ENCODE data around the gene RIMS3.
A peak's percentile ranks its signal among the peaks of the same experiment; 100 is the strongest.
"Not testable (repeated sequence)": the region's sequence is repeated elsewhere in the genome, so short reads cannot be mapped to it uniquely, and the experiment has no call there.

RIMS3 gene

GRCh38 chr1:40665335-40666171, at the start of gene RIMS3:
RIMS3 (minus strand) TSS chr1:40665682; CDS start chr1:40641925, 23,757 bp downstream.
- peak; percentile 74 to 87 for DNase-seq (ENCODE audit: low read depth in 2 of 2)

GRCh38 chr1:40712997-40713396, 47.5 kb upstream of the RIMS3 start:
- DNase-seq (ENCODE audit: low read depth in 2 of 2), result no peak

GRCh38 chr1:40712405-40712944, 47.0 kb upstream of the RIMS3 start:
- DNase-seq (ENCODE audit: low read depth in 2 of 2), result no peak

- DNase-seq (ENCODE audit: low read depth in 2 of 2), result no peak
Measured at GRCh38 chr1:40711465-40712404, 46.3 kb upstream of the RIMS3 start.

GRCh38 chr1:40710581-40711315, 45.3 kb upstream of the RIMS3 start:
- DNase-seq (ENCODE audit: low read depth in 2 of 2), result no peak

GRCh38 chr1:40709802-40710278, 44.4 kb upstream of the RIMS3 start:
- DNase-seq (ENCODE audit: low read depth in 2 of 2), result no peak

GRCh38 chr1:40709100-40709801, 43.8 kb upstream of the RIMS3 start:
- peak; percentile 42 to 53 for DNase-seq (ENCODE audit: low read depth in 2 of 2)

GRCh38 chr1:40708750-40709099, 43.2 kb upstream of the RIMS3 start:
- no peak for DNase-seq (ENCODE audit: low read depth in 2 of 2)

- DNase-seq (ENCODE audit: low read depth in 2 of 2), result no peak
Measured at GRCh38 chr1:40706626-40707025, 41.1 kb upstream of the RIMS3 start.

GRCh38 chr1:40704817-40705733, 39.6 kb upstream of the RIMS3 start:
- DNase-seq (ENCODE audit: low read depth in 2 of 2), result no peak

GRCh38 chr1:40703316-40703715, 37.8 kb upstream of the RIMS3 start:
- no peak for DNase-seq (ENCODE audit: low read depth in 2 of 2)

GRCh38 chr1:40702810-40703209, 37.3 kb upstream of the RIMS3 start:
- DNase-seq (ENCODE audit: low read depth in 2 of 2), result not testable (repeated sequence)

GRCh38 chr1:40701684-40702083, 36.2 kb upstream of the RIMS3 start:
- no peak for DNase-seq (ENCODE audit: low read depth in 2 of 2)

GRCh38 chr1:40699787-40700186, 34.3 kb upstream of the RIMS3 start:
- DNase-seq (ENCODE audit: low read depth in 2 of 2), result no peak

- DNase-seq (ENCODE audit: low read depth in 2 of 2), result no peak
Measured at GRCh38 chr1:40697436-40697835, 32.0 kb upstream of the RIMS3 start.

- DNase-seq (ENCODE audit: low read depth in 2 of 2), result no peak
Measured at GRCh38 chr1:40696294-40696693, 30.8 kb upstream of the RIMS3 start.

- no peak for DNase-seq (ENCODE audit: low read depth in 2 of 2)
Measured at GRCh38 chr1:40694353-40694874, 28.9 kb upstream of the RIMS3 start.

- no peak for DNase-seq (ENCODE audit: low read depth in 2 of 2)
Measured at GRCh38 chr1:40693425-40693824, 27.9 kb upstream of the RIMS3 start.

GRCh38 chr1:40692429-40692895, 27.0 kb upstream of the RIMS3 start:
- DNase-seq (ENCODE audit: low read depth in 2 of 2), result no peak
